CD4-positive, alpha-beta T cell (primary cell): ENCODE data around the gene PAGR1. TPM values are rescaled to one million over a fixed set of nuclear protein-coding genes. Genes with fewer than 3 reads are reported as not detected.

Experiments used
- ATAC-seq: fragments of 200-7000 bp; cut with Tn5 transposase; one replicate; pipeline ENCODE4 v1.10.0; 2022; ENCODE audit warnings: mild to moderate bottlenecking; ENCODE audit not compliant: poor library complexity
- CTCF ChIA-PET: fragments of 350-600 bp; sonication (Branson Sonifier 250); formaldehyde crosslinking; loops from one replicate; lab custom pipeline; 2021; ENCODE audit warnings: antibody characterized with exemption, inconsistent platforms; lab: Charles Lee
- POLR2A ChIA-PET: fragments of 350-600 bp; sonication (Branson Sonifier 250); formaldehyde crosslinking; loops from one replicate; lab custom pipeline; 2021; ENCODE audit warnings: antibody characterized with exemption, inconsistent platforms; lab: Charles Lee
- DNase-seq, 14 experiments: peaks; one replicate each; pipeline ENCODE4 v3.0.0-alpha.2; 2013 to 2020; ENCODE audit warnings: mixed read lengths in 2 of 14
- H3K27ac ChIP-seq, 2 donors: one replicate each; pipeline versions ENCODE4 v1.5.1 to v1.7.0; 2013; ENCODE audit warnings: low read length in 2 of 2, low read depth in 1 of 2, mild to moderate bottlenecking in 1 of 2
- H3K27me3 ChIP-seq, 2 experiments: 1 replicate in 1 of 2; 2 replicates in 1 of 2; pipeline versions ENCODE4 v1.6.1 to v1.7.0; 2013; ENCODE audit warnings: low read length in 2 of 2, control low read depth in 1 of 2, mild to moderate bottlenecking in 1 of 2, moderate library complexity in 1 of 2; ENCODE audit not compliant: insufficient read depth in 2 of 2, control insufficient read depth in 1 of 2
- H3K36me3 ChIP-seq: one replicate; pipeline ENCODE4 v1.6.1; 2013; ENCODE audit warnings: low read length, control low read depth; ENCODE audit not compliant: insufficient read depth
- H3K4me1 ChIP-seq: one replicate; pipeline ENCODE4 v1.6.1; 2013; ENCODE audit warnings: low read length, control low read depth; ENCODE audit not compliant: insufficient read depth
- H3K4me3 ChIP-seq: one replicate; pipeline ENCODE4 v1.5.1; 2013; ENCODE audit warnings: mild to moderate bottlenecking, low read length, moderate library complexity
- H3K9me3 ChIP-seq, 2 experiments: 1 replicate in 1 of 2; 2 replicates in 1 of 2; pipeline versions ENCODE4 v1.6.1 to v1.7.0; 2013; ENCODE audit warnings: low read length in 2 of 2, mild to moderate bottlenecking in 2 of 2, control low read depth in 1 of 2, moderate library complexity in 1 of 2; ENCODE audit not compliant: control insufficient read depth in 1 of 2, insufficient read depth in 1 of 2
- H3K27ac Mint-ChIP-seq: one replicate; pipeline ENCODE4 v1.8.0; 2020; ENCODE audit warnings: mixed read lengths
- H3K27me3 Mint-ChIP-seq: one replicate; pipeline ENCODE4 v1.8.0; 2021; ENCODE audit warnings: mixed read lengths
- H3K36me3 Mint-ChIP-seq: one replicate; pipeline ENCODE4 v1.8.0; 2021; ENCODE audit warnings: low read depth, mixed read lengths
- H3K4me1 Mint-ChIP-seq: one replicate; pipeline ENCODE4 v1.8.0; 2021; ENCODE audit warnings: low read depth, mixed read lengths
- H3K4me3 Mint-ChIP-seq: one replicate; pipeline ENCODE4 v1.8.0; 2020; ENCODE audit warnings: mild to moderate bottlenecking, mixed read lengths
- H3K9me3 Mint-ChIP-seq: one replicate; pipeline ENCODE4 v1.8.0; 2020; ENCODE audit warnings: mixed read lengths
- CTCF ChIP-seq: fragments of 200-600 bp; IDR thresholded peaks from one replicate; pipeline ENCODE4 v1.8.0; 2022; ENCODE audit warnings: antibody characterized with exemption, mild to moderate bottlenecking
- intact Hi-C, 2 experiments: fragments of 100-400 bp; cut with DNase I in 1 of 2; cut with micrococcal nuclease in 1 of 2; formaldehyde crosslinking; loops; one replicate each; pipeline versions ENCODE4 v1.15.1 to v1.9.0; 2023 to 2025; cut with DNase I, micrococcal nuclease
- total RNA-seq, 174 experiments: library from RNA in 2 of 174; stranded (reverse) in 2 of 174; gene quantifications; one replicate each; pipeline ENCODE4 v1.2.3 and lab custom pipeline; 2021 to 2026

PAGR1 gene
- total RNA-seq, 2 experiments from 2014 or later: 20.3 TPM

- no peak for TF ChIP-seq CTCF
- Histone ChIP-seq H3K9me3 (no peaks in the 10 kb centered on the region), H3K36me3 (peaks cover 89% of the 10 kb centered on the region), H3K4me1 (no peaks in the 10 kb centered on the region), H3K4me3 (no peak overlapping the region), H3K27me3 (no peaks in the 10 kb centered on the region), H3K27ac (no peak overlapping the region)
- Mint-ChIP-seq H3K27me3 (no peaks in the 10 kb centered on the region), H3K4me3 (no peak overlapping the region), H3K36me3 (peaks cover 90% of the 10 kb centered on the region), H3K27ac (no peak overlapping the region), H3K4me1 (peaks cover under 1% of the 10 kb centered on the region), H3K9me3 (no peaks in the 10 kb centered on the region)
- CTCF ChIA-PET: interaction anchor here (0.6 to 0.7 kb wide), 3 partner anchors 8 to 255 kb away, joined by 3 read pairs; no protein-coding TSS in a partner anchor
- intact Hi-C loops: no loop called here
- no peak for ATAC-seq
- POLR2A ChIA-PET: no interaction called here
- no peak for DNase-seq
These were observed 20.0 kb downstream of the PAGR1 start for GRCh38 chr16:29835926-29836325.

- no peaks in the 10 kb centered on the region for H3K4me1 Mint-ChIP-seq
- no peak overlapping the region for H3K4me3 Mint-ChIP-seq
- intact Hi-C loops: no loop called here
- DNase-seq (no peak), ATAC-seq (no peak)
- no peaks in the 10 kb centered on the region for H3K9me3 ChIP-seq
- peaks cover 89% of the 10 kb centered on the region for H3K36me3 ChIP-seq
- H3K27ac ChIP-seq: no peak overlapping the region
- H3K4me3 ChIP-seq: no peak overlapping the region
- CTCF ChIA-PET: interaction anchor here (0.6 to 0.7 kb wide), 2 partner anchors 12 to 255 kb away, joined by 3 to 4 read pairs; no protein-coding TSS in a partner anchor
- peaks cover 89% of the 10 kb centered on the region for H3K36me3 Mint-ChIP-seq
- no peaks in the 10 kb centered on the region for H3K27me3 ChIP-seq
- no peaks in the 10 kb centered on the region for H3K9me3 Mint-ChIP-seq
- no peaks in the 10 kb centered on the region for H3K27me3 Mint-ChIP-seq
- TF ChIP-seq CTCF: no peak
- POLR2A ChIA-PET: no interaction called here
- peak overlapping the region; percentile 27 for H3K27ac Mint-ChIP-seq
- no peaks in the 10 kb centered on the region for H3K4me1 ChIP-seq
These were observed 20.7 kb downstream of the PAGR1 start for GRCh38 chr16:29836623-29837022.

- ChIA-PET POLR2A (interaction anchor here (0.8 kb wide), 1 partner anchor 17 kb away, joined by 3 read pairs; no protein-coding TSS in a partner anchor), CTCF (interaction anchor here (1.7 to 2.9 kb wide), 2 partner anchors 11 to 30 kb away, joined by 4 to 19 read pairs; no protein-coding TSS in a partner anchor)
- H3K4me1 ChIP-seq: no peaks in the 10 kb centered on the region
- H3K27ac ChIP-seq: no peak overlapping the region
- H3K27ac Mint-ChIP-seq: no peak overlapping the region
- ATAC-seq (no peak), DNase-seq (no peak)
- H3K4me1 Mint-ChIP-seq: no peaks in the 10 kb centered on the region
- H3K4me3 ChIP-seq: no peak overlapping the region
- intact Hi-C loops: no loop called here
- H3K27me3 ChIP-seq: no peaks in the 10 kb centered on the region
- no peaks in the 10 kb centered on the region for H3K27me3 Mint-ChIP-seq
- H3K9me3 Mint-ChIP-seq: no peaks in the 10 kb centered on the region
- no peak overlapping the region for H3K4me3 Mint-ChIP-seq
- H3K9me3 ChIP-seq: no peaks in the 10 kb centered on the region
- peaks cover 91% of the 10 kb centered on the region for H3K36me3 ChIP-seq
- TF ChIP-seq CTCF: no peak
- peaks cover 83% of the 10 kb centered on the region for H3K36me3 Mint-ChIP-seq
These were observed 21.9 kb downstream of the PAGR1 start for GRCh38 chr16:29837841-29838240.
